Measurements from ENCODE around the gene ZNF474.

Gene ZNF474

GRCh38 chr5:122200450-122200849 is 71.1 kb downstream of the ZNF474 start:
- no peaks in the 10 kb centered on the region for H3K9me3 ChIP-seq (replicated peaks in 1 of 11)
- H3K4me2 ChIP-seq: no peak overlapping the region
- no peak overlapping the region for H3K27ac ChIP-seq
- no peak overlapping the region for H3K4me3 ChIP-seq
- no peaks in the 10 kb centered on the region for H3K27me3 ChIP-seq
- TF ChIP-seq Cebpa-rat (IDR thresholded peaks at IDR 0.05): no peak
- no peak overlapping the region for H3K9ac ChIP-seq
- H4K20me1 ChIP-seq: no peaks in the 10 kb centered on the region
- no peaks in the 10 kb centered on the region for H3K36me3 ChIP-seq
- no peaks in the 10 kb centered on the region for H3K4me1 ChIP-seq

GRCh38 chr5:122200865-122201264 is 71.5 kb downstream of the ZNF474 start:
- no peak overlapping the region for H3K27ac ChIP-seq
- H3K9me3 ChIP-seq (replicated peaks in 1 of 11): no peaks in the 10 kb centered on the region
- no peaks in the 10 kb centered on the region for H4K20me1 ChIP-seq
- no peaks in the 10 kb centered on the region for H3K27me3 ChIP-seq
- TF ChIP-seq Cebpa-rat (IDR thresholded peaks at IDR 0.05): no peak
- H3K36me3 ChIP-seq: no peaks in the 10 kb centered on the region
- H3K9ac ChIP-seq: no peak overlapping the region
- H3K4me2 ChIP-seq: no peak overlapping the region
- H3K4me1 ChIP-seq: no peaks in the 10 kb centered on the region
- no peak overlapping the region for H3K4me3 ChIP-seq

- Histone ChIP-seq H3K4me2 (no peak overlapping the region), H3K9ac (no peak overlapping the region), H3K4me1 (no peaks in the 10 kb centered on the region), H3K9me3 (replicated peaks in 1 of 11) (no peaks in the 10 kb centered on the region), H4K20me1 (no peaks in the 10 kb centered on the region), H3K27ac (no peak overlapping the region), H3K4me3 (no peak overlapping the region), H3K36me3 (no peaks in the 10 kb centered on the region), H3K27me3 (no peaks in the 10 kb centered on the region)
- no peak for TF ChIP-seq Cebpa-rat (IDR thresholded peaks at IDR 0.05)
Observed at GRCh38 chr5:122201365-122201764, 72.0 kb downstream of the ZNF474 start.

- Histone ChIP-seq H3K27ac (no peak overlapping the region), H4K20me1 (no peaks in the 10 kb centered on the region), H3K27me3 (no peaks in the 10 kb centered on the region), H3K36me3 (no peaks in the 10 kb centered on the region), H3K4me2 (no peak overlapping the region), H3K9me3 (replicated peaks in 1 of 11) (no peaks in the 10 kb centered on the region), H3K4me3 (no peak overlapping the region), H3K4me1 (no peaks in the 10 kb centered on the region), H3K9ac (no peak overlapping the region)
- no peak for TF ChIP-seq Cebpa-rat (IDR thresholded peaks at IDR 0.05)
Observed at GRCh38 chr5:122202952-122203351, 73.6 kb downstream of the ZNF474 start.

All from BLaER1 treated with 17β-estradiol and CSF1 and Interleukin-3, amounts not matched to agents 10 nM and 100 nM (cell line).